Neural progenitor cell (in vitro differentiated cells): Measurements from ENCODE around the gene CHGA.

Experiments
- CTCF ChIP-seq: fragments of 200-600 bp; sonication (generic); IDR thresholded peaks from 2 replicates; pipeline ENCODE4 v1.5.1; 2017; ENCODE audit warnings: antibody characterized with exemption, mild to moderate bottlenecking
- EZH2 ChIP-seq: fragments of 200-600 bp; sonication (generic); IDR thresholded peaks from 2 replicates; pipeline ENCODE4 v1.6.1; 2017; ENCODE audit warnings: antibody characterized with exemption, mild to moderate bottlenecking, moderate library complexity
- EZH2phosphoT487 ChIP-seq: fragments of 200-600 bp; sonication (generic); IDR thresholded peaks from 2 replicates; pipeline ENCODE4 v1.6.1; 2017; ENCODE audit warnings: antibody characterized with exemption

DNA sequence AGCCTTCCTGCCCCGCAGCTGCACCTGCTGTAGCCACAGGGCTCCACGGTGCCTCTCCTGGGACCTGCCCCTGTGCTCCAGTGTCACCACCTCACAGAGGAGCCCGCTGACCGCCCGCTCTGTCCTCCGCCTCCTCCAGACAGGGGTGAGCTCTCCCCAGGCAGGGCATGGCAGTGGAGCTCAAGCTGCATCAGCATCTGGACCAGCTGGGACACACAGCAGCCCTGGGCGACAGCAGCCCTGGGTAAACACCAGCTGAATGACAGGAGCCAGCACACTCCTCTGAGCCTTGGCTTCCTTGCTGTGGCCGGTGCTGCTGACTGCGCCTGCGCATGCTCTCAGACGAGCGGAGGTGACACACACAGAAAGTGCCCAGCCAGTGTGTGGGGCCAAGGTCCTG, 22.0 kb downstream of the CHGA start:
- TF ChIP-seq CTCF (no peak), EZH2phosphoT487 (no peak), EZH2 (no peak)
